GM19193 (cell line): Measurements from ENCODE around the gene TMEM258.

Experiments
- POLR2A ChIP-seq: IDR thresholded peaks from 4 replicates; pipeline ENCODE4 v1.6.1; 2011; ENCODE audit not compliant: insufficient read depth, insufficient read length; ENCODE audit errors: extremely low read depth

TMEM258 gene

DNA sequence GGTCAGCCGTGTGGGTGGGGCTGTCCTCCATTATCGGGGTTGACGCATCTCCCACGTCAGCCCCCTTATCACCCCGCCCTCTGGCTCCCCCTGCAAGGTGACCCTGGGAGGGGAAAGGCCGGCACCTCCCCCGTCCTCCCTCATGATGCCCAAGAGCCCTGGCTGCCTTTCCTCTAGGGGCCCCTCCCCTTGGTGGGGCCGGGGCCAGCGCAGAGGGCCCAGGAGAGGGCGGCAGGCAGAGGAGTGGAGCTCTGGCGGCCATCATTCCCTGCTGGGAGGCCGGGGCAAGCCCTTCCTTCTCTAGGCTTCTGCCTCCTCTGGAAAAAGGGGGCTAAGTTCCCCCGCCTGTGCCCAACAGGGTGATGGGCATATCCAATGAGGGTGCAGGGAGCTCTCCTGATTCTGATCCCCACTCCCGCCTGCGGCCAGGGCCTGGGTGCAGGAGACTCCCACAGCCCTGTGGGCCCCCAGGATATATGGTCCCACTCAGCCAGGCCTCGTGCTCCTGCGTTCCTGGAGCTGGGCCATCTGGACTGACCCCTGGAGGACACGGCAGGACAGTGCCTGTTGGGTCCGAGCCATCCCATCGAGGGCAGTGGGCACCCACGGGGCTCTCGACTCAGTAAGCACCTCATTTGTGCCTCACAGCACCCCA lies 27.7 kb downstream of the TMEM258 start:
- TF ChIP-seq POLR2A = no peak

DNA sequence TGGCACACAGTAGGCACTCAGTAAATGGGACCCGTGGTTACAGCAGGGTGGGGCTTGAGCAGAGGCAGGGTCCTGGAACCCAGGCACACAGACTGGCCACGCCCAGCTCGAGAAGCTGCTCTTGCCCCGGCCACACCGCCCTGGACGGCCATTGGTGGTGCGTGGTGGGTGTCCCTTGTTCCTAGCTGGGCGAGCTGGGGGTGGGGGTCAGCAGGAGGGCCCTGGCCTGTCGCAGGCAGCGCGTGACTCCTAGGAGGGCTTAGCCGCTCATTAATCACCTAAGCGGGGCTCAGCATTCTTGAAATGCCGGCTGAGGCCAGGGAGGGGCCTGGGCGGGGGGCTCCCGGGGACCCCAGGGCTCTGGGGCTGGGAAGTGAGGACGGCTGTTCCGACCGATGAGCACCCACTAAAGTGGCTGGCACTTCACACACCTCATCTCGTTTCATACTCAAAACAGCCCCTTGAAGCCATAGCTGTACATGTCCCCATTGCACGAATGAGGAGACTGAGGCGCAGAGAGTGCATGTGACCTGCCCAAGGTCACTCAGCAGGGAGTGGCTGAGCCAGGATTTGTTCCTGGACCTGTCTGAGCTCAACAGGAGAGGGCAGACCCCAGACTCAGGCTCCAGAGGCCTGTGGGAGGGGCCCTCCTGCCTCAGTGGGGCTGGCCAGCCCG lies 28.3 kb downstream of the TMEM258 start:
- TF ChIP-seq POLR2A = no peak

DNA sequence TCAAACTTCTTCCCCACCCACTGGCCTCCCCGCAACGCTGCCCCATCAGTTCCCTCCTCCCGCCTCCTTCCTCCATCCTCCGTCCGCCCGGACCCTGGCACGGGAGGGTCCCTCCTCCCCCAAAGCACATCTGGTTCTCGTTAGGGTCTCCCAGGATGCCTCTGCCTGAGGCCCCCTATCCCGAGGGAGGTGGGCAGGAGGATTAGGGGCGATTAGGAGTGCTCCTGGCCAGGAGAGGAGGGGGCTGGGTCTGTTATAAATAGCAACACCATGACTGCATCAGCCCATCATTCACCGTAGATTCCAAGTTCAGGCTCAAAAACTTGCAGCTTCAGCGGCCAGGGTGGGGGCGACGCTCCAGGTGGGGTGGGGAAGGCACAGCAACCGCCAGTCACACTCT lies 29.6 kb downstream of the TMEM258 start:
- TF ChIP-seq POLR2A = no peak

DNA sequence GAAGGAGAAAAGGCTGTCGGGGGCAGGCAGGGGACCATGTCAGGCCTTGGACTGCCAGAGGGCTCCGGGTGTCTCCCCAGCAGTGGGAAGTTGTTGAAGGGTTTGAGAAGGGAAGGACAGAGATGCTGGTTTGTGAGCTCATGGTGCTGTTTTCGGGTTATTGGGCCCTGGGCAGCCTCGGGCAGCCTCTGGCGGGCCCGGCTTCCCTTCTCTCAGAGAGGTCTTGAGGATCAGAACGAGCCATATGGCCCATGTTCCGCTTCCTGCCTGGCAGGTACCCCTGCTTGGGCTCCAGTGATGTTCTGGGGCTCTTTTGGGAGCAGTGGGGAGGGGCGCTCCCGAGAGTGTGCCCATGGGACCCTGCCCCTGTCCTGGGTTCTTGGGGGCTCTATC lies 30.2 kb downstream of the TMEM258 start:
- no peak for TF ChIP-seq POLR2A

DNA sequence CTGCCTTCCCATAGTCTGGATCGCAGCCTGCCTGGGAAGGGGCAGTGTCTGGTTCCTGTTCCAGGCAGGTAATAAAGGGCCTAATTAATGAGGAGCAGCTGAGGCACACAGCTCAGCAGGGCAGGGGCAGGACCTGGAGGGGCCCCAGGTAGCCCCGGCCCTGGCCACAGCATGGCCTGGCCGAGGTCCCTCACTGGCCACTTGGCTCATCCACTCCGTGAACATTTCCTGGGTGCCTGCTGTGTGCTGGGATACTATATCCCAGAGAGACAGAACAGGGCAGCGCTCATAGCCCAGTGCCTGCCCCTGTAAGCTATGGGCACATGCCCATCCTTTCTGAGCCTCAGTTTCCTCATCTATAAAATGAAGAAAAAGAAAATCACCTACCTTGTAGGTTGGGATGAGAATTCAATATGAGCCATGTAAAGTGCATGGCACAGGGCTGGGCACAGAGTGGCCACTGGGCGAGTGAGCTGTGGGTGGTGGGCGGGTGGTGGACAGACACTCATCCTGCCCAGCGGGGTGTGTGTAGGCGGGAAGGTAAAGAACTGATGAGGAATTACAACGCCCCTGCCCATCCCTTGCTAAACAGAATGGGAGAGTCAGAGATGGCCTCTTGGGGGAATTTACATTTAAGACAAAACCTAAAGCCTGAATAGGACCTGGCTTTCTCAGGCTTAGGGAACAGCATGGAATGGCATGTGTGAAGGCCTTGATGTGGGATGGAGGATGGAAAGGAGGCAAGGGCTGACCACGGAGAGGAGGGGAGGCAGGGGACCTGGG lies 30.8 kb downstream of the TMEM258 start:
- no peak for TF ChIP-seq POLR2A

DNA sequence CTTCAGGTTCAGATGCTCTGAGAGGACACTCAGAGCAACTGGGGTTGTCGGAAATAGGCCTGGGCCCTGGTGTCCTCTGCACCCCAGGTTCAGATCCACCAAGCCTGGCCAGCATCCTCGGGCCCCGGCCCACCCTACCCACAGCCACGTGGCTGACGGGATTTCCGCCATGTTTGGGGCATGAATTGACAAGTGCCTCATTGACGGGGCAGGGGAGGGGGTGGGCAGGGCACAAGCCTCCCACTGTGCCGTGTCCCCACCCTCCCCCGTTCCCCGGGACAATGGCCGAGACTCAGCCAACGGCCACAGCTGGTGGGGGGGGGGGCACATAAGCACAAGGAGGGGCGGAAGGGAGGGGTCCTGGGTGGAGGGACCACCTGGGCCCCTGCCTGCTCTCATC lies 31.5 kb downstream of the TMEM258 start:
- no peak for TF ChIP-seq POLR2A

DNA sequence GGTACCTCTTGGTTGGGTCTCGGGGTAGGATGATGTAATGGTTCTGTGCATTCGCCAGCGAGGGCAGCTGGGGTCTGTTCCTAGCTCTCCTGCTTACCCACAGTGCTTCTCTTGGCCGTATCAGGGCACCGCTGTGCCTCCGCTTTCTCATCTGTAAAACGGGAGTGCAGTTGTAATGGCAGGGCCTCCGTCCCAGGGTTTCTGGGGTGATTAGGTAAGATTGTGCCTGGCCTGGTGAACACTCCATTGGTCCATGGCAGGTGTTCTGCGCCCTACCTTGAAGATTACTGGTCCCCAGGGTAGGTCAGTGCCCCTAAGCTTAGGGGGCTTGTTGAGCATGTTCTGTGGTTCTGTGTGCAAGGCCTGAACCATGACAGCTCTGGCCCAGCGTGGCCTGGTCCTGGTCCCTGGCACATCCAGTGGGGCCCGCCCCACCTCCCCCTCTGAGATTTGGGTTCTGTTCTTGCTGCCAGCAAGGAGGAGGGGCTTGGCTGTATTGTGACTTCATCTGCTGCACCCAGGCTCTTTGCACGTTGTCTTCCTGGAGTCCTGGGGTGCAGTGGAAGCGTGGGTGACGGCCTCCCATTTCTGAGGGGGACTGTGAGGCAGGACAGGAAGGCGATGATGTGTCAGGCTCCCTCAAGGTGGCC lies 35.1 kb downstream of the TMEM258 start:
- no peak for TF ChIP-seq POLR2A

DNA sequence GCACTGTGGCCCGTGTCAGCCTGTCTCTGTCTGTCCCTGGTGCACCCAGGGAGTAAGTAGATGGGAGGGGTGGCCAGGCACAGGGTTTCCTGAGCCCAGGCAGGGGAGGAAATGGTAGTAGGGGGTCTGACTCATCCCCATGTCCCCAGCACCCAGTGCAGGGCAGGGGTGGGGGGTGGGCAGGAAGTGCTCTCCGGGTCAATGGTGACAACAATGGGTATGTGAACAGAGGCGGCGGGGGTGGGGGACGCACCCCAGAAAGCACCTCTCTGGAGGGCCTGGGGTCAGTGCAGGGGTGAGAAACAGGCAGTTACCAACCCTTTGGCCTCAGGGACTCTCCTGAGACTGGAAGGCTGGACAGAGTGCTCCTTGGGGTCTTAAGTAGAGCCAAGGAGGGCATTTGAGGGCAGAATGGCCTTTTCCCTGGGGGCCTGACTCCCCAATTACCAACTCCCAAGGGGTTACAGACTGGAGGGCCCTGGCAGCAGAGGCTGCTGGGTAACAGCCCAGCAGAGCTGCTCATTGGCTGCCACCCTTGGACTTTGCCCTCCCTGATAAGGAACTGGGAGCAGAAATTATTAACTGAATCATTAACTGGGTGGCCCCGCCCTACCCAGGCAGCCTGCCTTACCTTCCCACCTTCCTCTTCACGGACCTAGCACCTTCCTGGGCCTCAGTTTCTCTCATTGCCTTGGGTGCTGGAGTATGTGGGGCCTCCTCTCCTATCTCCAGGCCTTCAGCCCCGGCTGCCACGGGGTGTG lies 35.8 kb downstream of the TMEM258 start:
- peak; percentile 59 for TF ChIP-seq POLR2A

DNA sequence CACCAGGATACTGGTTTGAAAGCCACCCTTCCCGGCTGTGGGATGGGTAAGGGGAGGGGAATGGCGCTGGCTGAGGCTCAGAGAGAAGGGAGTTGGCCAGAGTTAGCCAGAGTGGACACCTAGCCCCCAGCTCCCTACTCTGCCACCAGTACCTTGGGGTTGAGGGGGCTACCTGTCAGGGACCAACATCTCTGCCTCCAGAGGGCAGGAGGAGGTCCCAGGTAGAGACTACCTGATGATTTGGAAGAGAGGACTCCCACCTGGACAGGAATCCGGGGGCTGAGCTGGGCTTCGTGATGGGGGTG lies 36.3 kb downstream of the TMEM258 start:
- TF ChIP-seq POLR2A = no peak

DNA sequence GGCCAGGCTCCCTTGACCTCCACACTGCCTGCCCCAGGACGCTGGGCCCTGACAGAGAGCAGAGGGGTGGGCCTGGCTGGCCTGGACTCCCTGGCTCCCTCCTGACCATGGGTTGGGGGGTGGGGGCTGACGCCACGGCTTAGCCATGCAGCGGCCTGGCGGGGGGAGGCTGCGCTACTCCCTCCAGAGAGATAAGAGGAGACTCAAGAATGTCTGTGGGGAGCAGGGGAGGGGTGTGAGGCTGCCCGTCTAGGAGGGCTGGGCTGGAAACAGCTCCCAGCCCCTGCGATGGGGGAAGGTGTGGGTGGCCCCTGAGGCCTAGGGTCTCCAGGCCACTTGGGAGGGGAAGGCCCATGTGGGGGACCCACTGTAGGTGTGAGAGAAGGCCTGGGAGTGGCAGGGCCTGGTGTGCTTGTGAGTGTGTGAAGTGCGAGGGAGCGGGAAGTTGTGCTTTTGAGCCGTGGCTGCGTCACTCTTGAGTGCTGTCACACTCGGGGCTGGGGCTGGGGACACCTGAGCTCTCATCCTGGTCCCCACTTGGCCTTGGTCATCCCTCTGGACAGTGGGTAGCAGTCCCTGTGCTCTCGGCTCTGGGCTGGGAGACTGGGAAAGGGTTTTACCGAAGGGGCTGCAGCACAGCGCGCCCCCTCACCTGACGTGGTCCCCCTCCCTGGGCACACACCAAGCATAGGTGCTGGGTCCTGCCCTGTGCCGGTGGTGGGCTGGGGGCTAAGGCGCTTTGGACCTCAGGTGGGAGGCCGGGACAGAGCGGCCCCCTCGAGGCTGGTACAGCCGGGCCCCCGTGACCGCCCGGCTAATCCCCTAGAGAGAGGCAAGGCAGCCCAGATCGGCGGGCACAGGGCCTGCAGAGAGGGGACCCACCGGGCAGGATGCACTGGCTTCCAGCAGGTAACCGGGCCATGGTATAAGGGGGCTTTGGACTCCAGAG lies 37.6 kb downstream of the TMEM258 start:
- TF ChIP-seq POLR2A = no peak

DNA sequence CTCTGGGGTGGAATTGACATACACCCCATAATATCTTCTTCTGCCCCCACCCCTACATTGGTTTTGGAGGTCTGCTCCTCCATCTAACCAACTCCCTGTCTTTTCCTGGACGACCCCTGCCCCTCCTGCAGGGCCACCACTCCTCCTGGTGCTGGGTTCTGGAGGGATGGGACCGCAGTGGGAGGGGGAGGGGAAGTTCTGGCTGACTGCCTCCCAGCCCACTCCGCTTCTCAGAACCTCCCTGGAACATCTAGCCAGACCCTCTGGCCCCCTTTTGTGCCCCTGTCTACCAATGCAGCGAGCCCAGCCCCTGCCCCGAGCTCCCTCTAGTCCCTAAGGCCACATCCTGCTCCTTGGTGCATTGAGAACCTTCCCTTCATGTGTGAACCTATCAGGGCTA lies 38.7 kb downstream of the TMEM258 start:
- no peak for TF ChIP-seq POLR2A

DNA sequence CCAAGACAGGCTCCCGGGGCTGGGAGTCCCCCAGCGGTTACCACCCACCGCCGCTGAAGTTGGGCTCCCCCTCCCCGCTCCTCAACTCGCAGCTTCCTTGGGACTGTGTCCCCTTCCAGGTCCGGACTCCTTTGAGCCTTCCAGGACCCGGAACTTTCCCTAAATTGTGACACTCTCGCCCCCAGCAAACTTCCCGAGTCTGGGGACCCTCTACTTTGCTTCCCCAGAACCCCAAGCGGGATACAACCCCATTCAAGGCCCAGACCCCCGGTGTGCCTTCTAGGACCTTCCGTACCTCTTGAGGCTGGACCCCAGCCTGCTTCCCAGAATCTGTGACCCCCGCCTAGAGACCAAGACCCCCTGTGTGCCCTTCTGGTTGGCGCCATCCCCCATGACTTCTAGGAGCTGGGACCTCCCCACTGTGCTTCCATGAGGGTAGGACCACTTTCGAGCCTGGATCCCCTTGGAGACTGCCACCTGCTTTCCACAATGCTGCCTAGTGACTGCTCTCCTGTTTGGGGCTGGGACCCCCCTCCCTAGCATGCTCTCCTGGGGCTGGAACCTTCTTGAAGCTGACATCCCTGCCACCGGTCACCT lies 39.4 kb downstream of the TMEM258 start:
- TF ChIP-seq POLR2A = no peak

DNA sequence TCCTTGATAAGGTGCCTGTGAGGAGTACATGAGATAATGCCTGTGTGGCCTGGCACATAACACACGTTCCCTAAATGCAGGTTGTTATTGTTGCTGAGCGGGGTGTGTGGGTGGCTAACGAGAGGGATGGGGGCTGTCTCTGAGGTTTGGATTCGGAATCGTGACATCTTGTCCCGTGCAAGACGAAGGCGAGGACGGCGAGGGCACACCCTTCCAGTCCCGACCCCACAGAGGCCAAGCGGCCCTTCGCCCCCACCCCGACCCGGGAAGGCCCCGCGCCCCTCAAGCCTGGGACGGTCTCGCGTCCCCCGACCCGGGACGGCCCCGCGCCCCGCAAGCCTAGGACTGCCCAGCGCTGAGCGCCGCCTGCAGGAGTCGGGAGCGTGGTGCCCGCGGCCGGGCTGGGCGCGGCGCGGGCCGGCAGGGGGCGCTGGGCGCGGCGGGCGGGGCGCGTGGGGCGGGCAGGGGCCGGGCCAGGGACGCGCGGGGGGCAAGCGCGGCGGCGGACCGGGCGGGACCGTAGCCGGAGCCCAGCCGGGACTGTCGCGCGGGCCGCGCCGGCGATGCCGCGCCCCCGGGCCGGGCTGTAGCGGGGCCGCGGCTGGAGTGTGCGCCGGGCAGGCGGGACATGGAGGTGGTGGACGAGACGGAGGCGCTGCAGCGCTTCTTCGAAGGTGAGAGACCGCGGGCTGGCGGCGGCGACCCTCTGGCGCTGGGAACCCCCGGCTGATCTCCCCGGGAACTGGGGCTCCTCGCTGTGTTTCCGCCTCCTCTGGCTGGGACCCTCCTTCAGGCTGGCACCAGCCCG lies 40.1 kb downstream of the TMEM258 start, which contains the start of gene MYRF:
TSS of gene MYRF (plus strand) at position 520 of the 808 bp plus-strand sequence. CDS start at position 629, 109 bp downstream.
- no peak for TF ChIP-seq POLR2A
